GM12878 (cell line): ENCODE measurements around the gene NSDHL. TPM values are rescaled to one million over a fixed set of nuclear protein-coding genes. Genes with fewer than 3 reads are reported as not detected.

Experiments
- ATAC-seq: fragments of 200-7000 bp; cut with Tn5 transposase; 3 replicates; pipeline ENCODE4 v1.9.1; 2020; ENCODE audit warnings: mild to moderate bottlenecking, moderate library complexity
- BruUV-seq: library from RNA; stranded (reverse); fragments of 400-500 nt; replicated peaks from 2 replicates; lab custom pipeline; 2021; lab: Mats Ljungman, UMichigan
- CTCF ChIA-PET: fragments of 300-600 bp; sonication (Branson Sonifier 250); formaldehyde crosslinking; extraction: SDS; loops from one replicate; lab custom pipeline; 2021; ENCODE audit warnings: inconsistent platforms; lab: Yijun Ruan, JAX
- POLR2A ChIA-PET: fragments of 350-600 bp; formaldehyde crosslinking; extraction: SDS; loops from one replicate; lab custom pipeline; 2021; ENCODE audit warnings: inconsistent platforms; lab: Charles Lee
- RAD21 ChIA-PET: fragments of 300-600 bp; sonication (Branson Sonifier 250); formaldehyde crosslinking; loops from one replicate; lab custom pipeline; 2023; ENCODE audit warnings: antibody characterized with exemption; ENCODE audit not compliant: unreplicated experiment; lab: Charles Lee
- SMC1A ChIA-PET: fragments of 300-600 bp; sonication (Branson Sonifier 250); formaldehyde crosslinking; loops from one replicate; lab custom pipeline; 2023; ENCODE audit not compliant: unreplicated experiment, uncharacterized antibody; lab: Charles Lee
- DNase-seq: peaks from one replicate; pipeline ENCODE4 v3.0.0-alpha.2; 2011; ENCODE audit warnings: low read depth, low spot score
- FAIRE-seq: peaks from 3 replicates; lab custom pipeline; 2011; peaks lifted over from hg19 to GRCh38; lab: Jason Lieb, UNC
- H2AFZ ChIP-seq: 2 replicates; pipeline ENCODE4 v1.6.0; 2011; ENCODE audit warnings: low read depth, low read length, control low read depth; ENCODE audit not compliant: control insufficient read depth
- H3K27ac ChIP-seq: 2 replicates; pipeline ENCODE4 v1.5.1; 2011; ENCODE audit warnings: control low read depth; ENCODE audit not compliant: control insufficient read depth, insufficient read depth
- H3K27me3 ChIP-seq, 2 experiments: replicated peaks in 1 of 2; 2 replicates each; pipeline versions ENCODE4 v1.6.0 to v1.6.1; 2011; ENCODE audit warnings: low read length in 1 of 2; ENCODE audit not compliant: control insufficient read depth in 2 of 2, insufficient read depth in 2 of 2
- H3K36me3 ChIP-seq, 2 experiments: 2 replicates each; pipeline ENCODE4 v1.5.1; 2011; ENCODE audit warnings: low read length in 1 of 2; ENCODE audit not compliant: control insufficient read depth in 2 of 2, insufficient read depth in 2 of 2
- H3K4me1 ChIP-seq: 2 replicates; pipeline ENCODE4 v1.6.1; 2011; ENCODE audit warnings: mild to moderate bottlenecking, low read length, moderate library complexity, mixed read lengths; ENCODE audit not compliant: control insufficient read depth, insufficient read depth
- H3K4me2 ChIP-seq: 2 replicates; pipeline ENCODE4 v1.6.0; 2011; ENCODE audit warnings: control low read depth; ENCODE audit not compliant: control insufficient read depth, insufficient read depth
- H3K4me3 ChIP-seq: fragments of 200-600 bp; sonication (generic); 2 replicates; pipeline ENCODE4 v1.5.1; 2016
- H3K79me2 ChIP-seq: 2 replicates; pipeline ENCODE4 v1.6.0; 2011; ENCODE audit warnings: low read length; ENCODE audit not compliant: control insufficient read depth, insufficient read depth
- H3K9ac ChIP-seq: 2 replicates; pipeline ENCODE4 v1.8.0; 2011; ENCODE audit warnings: low read length, control low read depth, mixed read lengths; ENCODE audit not compliant: control insufficient read depth, insufficient read depth
- H3K9me3 ChIP-seq: replicated peaks from 3 replicates; pipeline ENCODE4 v1.5.1; 2011; ENCODE audit warnings: mild to moderate bottlenecking, low read length; ENCODE audit not compliant: control insufficient read depth, insufficient read depth
- H4K20me1 ChIP-seq: 2 replicates; pipeline ENCODE4 v1.6.0; 2011; ENCODE audit not compliant: control insufficient read depth, insufficient read depth
- JUND ChIP-seq: IDR thresholded peaks from 2 replicates; pipeline ENCODE4 v1.6.1; 2012; ENCODE audit warnings: low read depth, mild to moderate bottlenecking, low read length, improper control_type of control experiment, moderate library complexity
- WGBS: methylation state at CpG from one replicate; pipeline ENCODE4 v1.1.6; 2016; ENCODE audit warnings: low lambda C conversion rate; ENCODE audit not compliant: insufficient replicate concordance, insufficient coverage; ENCODE audit errors: missing lambda C conversion rate; 5-methylcytosine and 5-hydroxymethylcytosine counted together
- in situ Hi-C: fragments of 300-500 bp; cut with MboI; formaldehyde crosslinking; loops from 9 replicates; pipeline ENCODE4 v1.14.3; 2018; ENCODE audit warnings: mixed read lengths
- intact Hi-C: fragments of 100-400 bp; cut with micrococcal nuclease; formaldehyde crosslinking; loops from one replicate; pipeline ENCODE4 v1.14.2; 2022; ENCODE audit not compliant: unreplicated experiment
- polyA plus RNA-seq, 11 experiments: library from polyadenylated mRNA; depleted of rRNA in 4 of 11; unstranded in 6 of 11; stranded (reverse) in 5 of 11; fragments of >200 nt; fragmentation: Nextera tagmentation in 4 of 11; fragmentation: Illumina TruSeq in 1 of 11; extraction: Ambion mirVana in 4 of 11; extraction: Trizol in 1 of 11; gene quantifications; 1 replicate in 1 of 11; 2 replicates in 10 of 11; pipeline versions ENCODE4 v1.2.1 to v1.2.3, GENCODE V29; 2011 to 2016; ENCODE audit warnings: inconsistent platforms in 2 of 11, missing spikeins in 2 of 11, low read depth in 1 of 11
- total RNA-seq, 4 experiments: library from RNA; depleted of rRNA in 3 of 4; stranded (reverse); fragments of >200 nt in 3 of 4; fragmentation: Illumina TruSeq in 1 of 4; extraction: Trizol in 1 of 4; gene quantifications; 2 replicates each; pipeline versions ENCODE4 v1.2.1 to v1.2.3, GENCODE V29; 2013 to 2021
- TF ChIP-seq, protein P1 (sequence below): fragments of 450-650 bp; IDR thresholded peaks from 2 replicates; pipeline ENCODE4 v1.6.1; 2016; ENCODE audit warnings: mild to moderate bottlenecking, moderate library complexity, borderline replicate concordance

Gene NSDHL
- total and polyA plus RNA-seq, 10 of the 15 experiments (the other 5 are each of a cell fraction or from before 2014, with no cell fraction given): 16.9 to 37.1 (median 26.9) TPM

DNA sequence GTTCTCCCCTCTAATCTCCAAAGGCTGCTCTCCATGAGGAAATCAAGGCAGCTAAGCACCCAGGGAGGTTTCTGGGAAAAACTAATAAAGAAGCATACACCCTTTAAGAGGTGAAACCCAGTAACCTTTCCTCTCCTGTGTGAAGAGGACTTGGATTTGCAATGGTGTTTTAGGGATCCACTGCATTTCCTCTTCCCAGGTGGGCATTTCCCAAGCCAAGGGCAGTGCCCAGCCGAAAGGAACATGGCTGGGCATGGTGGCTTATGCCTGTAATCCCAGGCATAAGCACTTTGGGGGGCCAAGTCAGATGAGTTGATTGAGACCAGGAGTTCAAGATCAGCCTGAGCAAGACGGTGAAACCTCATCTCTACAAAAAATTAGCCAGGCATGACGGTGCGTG is 61.6 kb downstream of the NSDHL start:
- H3K79me2 ChIP-seq: no peaks in the 10 kb centered on the region
- POLR2A ChIA-PET: no interaction called here
- 0% methylated on average over 4 of the region's 4 CpGs for WGBS
- RAD21 ChIA-PET: no interaction called here
- H3K27ac ChIP-seq: no peak overlapping the region
- no TSS peak for BruUV-seq
- no peak overlapping the region for H2AFZ ChIP-seq
- no peak for TF ChIP-seq JUND
- TF ChIP-seq, protein P1, sequence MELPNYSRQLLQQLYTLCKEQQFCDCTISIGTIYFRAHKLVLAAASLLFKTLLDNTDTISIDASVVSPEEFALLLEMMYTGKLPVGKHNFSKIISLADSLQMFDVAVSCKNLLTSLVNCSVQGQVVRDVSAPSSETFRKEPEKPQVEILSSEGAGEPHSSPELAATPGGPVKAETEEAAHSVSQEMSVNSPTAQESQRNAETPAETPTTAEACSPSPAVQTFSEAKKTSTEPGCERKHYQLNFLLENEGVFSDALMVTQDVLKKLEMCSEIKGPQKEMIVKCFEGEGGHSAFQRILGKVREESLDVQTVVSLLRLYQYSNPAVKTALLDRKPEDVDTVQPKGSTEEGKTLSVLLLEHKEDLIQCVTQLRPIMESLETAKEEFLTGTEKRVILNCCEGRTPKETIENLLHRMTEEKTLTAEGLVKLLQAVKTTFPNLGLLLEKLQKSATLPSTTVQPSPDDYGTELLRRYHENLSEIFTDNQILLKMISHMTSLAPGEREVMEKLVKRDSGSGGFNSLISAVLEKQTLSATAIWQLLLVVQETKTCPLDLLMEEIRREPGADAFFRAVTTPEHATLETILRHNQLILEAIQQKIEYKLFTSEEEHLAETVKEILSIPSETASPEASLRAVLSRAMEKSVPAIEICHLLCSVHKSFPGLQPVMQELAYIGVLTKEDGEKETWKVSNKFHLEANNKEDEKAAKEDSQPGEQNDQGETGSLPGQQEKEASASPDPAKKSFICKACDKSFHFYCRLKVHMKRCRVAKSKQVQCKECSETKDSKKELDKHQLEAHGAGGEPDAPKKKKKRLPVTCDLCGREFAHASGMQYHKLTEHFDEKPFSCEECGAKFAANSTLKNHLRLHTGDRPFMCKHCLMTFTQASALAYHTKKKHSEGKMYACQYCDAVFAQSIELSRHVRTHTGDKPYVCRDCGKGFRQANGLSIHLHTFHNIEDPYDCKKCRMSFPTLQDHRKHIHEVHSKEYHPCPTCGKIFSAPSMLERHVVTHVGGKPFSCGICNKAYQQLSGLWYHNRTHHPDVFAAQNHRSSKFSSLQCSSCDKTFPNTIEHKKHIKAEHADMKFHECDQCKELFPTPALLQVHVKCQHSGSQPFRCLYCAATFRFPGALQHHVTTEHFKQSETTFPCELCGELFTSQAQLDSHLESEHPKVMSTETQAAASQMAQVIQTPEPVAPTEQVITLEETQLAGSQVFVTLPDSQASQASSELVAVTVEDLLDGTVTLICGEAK: no peak
- TF ChIP-seq, all 136 proteins: peak for 0
- no peak for FAIRE-seq
- Histone ChIP-seq H3K4me3 (no peak overlapping the region), H3K4me2 (no peak overlapping the region), H4K20me1 (no peaks in the 10 kb centered on the region), H3K36me3 (no peaks in the 10 kb centered on the region), H3K9ac (no peak overlapping the region), H3K4me1 (no peaks in the 10 kb centered on the region), H3K9me3 (no peaks in the 10 kb centered on the region), H3K27me3 (no peaks in the 10 kb centered on the region; a peak in 1 of 4 replicates)
- ChIA-PET SMC1A (no interaction called here), CTCF (no interaction called here)
- no peak for DNase-seq
- intact Hi-C loops (no loop called here), in situ Hi-C loops (no loop called here)
- no peak for ATAC-seq
